GM19025 (cell line): ENCODE results near the gene SLC18B1.
"Not testable (repeated sequence)": the region's sequence is repeated elsewhere in the genome, so short reads cannot be mapped to it uniquely, and the experiment has no call there.

Source experiments
- ATAC-seq: cut with Tn5 transposase; IDR thresholded peaks from one replicate; pipeline ENCODE4 v1.9.1; 2021; ENCODE audit warnings: mild to moderate bottlenecking, low read depth, moderate library complexity; ENCODE audit not compliant: unreplicated experiment

Gene SLC18B1

DNA sequence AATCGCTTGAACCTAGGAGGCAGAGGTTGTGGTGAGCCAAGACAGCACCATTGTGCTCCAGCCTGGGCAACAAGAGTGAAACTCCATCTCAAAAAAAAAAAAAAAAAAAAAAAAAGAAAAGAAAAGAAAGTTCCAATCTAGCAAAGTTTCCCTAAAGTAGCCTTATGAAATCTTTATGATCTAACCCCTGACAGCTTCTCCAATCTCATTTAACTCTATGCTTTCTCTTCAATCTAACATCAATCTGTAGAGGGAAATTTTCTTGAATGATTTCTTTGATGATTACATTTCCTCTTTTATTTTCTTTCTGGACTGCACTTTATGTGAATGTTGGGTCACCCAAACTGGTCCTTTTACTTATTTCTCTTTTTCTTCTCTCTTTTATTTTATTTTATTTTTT lies 2.2 kb upstream of the SLC18B1 start:
- ATAC-seq, result no peak

- peak; percentile 76 for ATAC-seq
Observed at GRCh38 chr6:132798869-132799538, 567 bp upstream of the SLC18B1 start.

DNA sequence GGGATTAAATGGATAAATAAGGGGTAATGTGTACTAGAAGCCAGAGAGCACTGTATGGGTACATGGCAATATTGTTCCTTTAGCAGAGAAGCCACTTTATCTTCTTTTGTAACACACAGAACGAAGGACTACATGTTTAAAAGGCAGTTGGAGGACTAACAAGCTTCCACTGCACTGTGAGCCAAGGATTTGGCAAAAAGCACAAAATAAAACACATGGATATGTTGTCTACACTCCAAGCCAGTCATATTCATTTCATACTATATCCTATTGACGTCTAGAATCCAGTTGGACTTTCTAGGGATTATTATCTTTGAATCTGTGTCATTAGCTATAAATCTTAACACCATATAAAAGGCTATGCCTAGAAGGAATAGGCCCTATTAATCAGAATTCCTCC lies 3.0 kb downstream of the SLC18B1 start:
- ATAC-seq, result no peak

DNA sequence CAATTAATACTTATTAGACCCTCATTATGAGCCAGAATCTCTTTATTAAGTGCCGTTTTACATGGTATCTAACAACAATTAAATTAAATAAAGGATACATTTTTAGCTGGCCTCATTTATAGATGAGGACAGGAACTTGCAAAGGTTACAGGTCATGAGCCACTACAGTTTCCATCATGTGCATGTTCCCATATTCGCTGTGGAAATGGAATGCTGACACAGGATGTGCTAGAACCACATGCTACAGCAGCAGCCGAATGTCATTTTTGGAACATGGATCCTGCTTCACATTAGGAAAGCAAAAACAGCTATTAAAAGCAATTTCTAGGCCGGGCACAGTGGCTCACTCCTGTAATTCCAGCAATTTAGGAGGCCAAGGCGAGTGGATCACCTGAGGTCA lies 5.9 kb downstream of the SLC18B1 start:
- no peak for ATAC-seq

DNA sequence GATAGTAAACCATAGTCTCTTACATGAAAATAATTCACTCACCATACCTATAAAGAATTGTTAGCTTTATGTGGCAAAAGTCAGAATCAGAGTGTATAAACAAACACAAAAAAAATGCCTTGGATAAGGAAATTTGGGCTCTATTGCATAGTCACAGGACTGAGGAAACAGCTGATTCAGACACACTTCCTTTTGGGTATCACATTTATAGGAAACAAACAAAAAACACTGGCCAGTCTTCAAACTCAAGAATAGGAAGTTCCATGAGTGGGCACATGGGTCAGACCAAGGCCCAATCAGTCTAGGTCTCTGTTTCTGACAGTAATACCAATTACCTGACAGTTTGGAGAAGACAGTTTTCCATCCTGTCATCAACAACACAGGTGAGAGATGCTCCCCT lies 8.0 kb downstream of the SLC18B1 start:
- ATAC-seq, result no peak

GRCh38 chr6:132789396-132789776 lies 9.1 kb downstream of the SLC18B1 start:
- ATAC-seq, result no peak

DNA sequence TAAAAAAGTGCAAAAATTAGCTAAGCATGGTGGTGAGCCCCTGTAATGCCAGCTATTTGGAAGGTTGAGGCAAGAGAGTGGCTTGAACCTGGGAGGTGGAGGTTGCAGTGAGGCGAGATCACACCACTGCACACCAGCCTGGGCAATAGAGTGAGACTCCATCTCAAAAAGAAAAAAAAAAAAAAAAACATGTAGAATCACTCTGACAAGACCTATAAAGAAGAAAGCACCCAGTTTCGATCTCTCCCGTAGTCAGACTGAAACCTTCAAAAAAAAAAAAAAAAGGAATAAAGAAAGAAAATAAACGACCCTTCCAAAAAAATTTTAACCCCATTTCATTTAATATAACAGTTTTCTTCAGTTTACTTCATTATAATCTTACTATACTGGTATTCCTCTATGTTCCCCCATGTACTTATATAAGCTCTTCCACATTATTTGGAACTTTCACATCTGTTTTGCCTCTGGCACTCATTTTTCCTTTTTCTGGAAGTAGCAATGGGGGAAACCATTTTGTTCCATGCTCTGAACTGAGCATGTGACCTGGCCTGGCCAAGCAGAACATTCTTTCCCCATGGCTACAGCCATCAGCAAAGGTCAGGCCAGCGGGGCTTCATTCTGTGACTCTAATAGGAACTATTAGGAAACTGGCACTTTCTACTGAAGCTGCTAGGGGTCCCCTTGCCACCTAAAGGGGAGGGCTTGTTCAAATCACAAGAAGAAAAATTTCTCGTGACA lies 9.6 kb downstream of the SLC18B1 start:
- ATAC-seq, result no peak

DNA sequence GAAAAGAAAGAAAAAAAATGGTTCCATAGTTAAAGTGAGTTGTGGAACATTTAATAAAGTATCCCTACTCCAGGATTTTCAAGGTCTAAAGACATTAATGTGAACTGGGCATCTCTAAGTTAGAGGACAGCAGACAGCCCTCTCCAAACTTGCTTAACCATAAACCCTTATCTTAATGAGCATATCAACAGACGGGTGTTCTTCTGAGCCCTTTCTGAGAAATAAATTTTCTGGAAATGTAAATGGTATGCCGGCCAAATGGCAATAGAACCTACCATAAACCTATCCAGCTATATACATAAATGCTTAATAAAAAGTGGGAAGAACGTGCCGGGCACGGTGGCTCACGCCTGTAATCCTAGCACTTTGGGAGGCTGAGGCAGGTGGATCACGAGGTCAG lies 12.5 kb downstream of the SLC18B1 start:
- ATAC-seq, result no peak

DNA sequence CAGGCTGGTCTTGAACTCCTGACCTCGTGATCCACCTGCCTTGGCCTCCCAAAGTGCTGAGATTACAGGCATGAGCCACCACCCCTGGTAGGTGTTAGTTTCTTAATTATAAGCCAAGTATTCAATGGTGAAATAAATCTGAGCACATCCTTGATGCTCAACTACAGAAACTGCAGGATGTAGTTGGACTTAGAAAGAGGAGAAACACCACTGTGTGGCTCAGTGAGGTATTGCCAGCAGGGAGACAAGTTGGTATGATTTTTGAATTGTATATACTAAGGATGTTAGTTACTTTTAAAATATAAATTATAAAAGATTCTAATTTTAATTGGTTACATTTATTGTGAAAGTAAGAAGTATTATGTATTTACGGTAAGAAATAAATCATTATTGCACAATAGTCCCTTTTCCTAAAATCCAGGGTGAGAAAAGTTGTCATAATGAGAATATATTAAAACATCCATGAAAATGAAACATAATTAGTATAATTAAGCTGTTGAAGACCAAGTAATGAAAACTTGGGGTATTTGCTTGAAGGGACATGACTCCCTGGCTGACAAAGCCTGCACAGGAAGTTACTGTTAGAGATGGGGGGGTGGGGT lies 17.6 kb downstream of the SLC18B1 start:
- ATAC-seq, result no peak

GRCh38 chr6:132777881-132778280 lies 20.6 kb downstream of the SLC18B1 start:
- not testable (repeated sequence) for ATAC-seq

DNA sequence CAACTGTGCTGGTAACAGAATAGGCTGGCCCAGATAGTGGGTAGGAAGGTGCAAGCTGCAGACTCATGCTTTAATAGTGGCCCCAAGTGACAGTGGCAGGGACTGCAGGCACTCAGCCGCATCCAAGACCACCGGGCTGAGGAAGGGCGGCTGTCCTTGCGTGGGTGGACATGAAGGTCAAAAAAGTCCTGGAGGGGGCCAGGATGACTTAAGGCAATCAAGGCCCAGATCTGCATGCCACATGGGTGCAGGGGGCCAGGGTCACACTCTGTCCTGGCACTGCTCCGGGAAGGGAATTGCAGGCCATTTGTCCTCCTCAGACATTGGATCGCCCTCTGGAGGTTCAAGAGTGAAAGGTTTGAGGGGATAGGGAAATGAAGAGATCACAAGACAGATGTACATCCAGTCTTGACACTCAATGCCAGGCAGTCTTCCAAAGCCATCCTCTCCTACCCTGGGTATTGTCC lies 30.4 kb downstream of the SLC18B1 start:
- ATAC-seq, result peak; percentile 75

GRCh38 chr6:132765560-132765959 lies 32.9 kb downstream of the SLC18B1 start:
- ATAC-seq, result no peak

- no peak for ATAC-seq
Observed at GRCh38 chr6:132764370-132764769, 34.1 kb downstream of the SLC18B1 start.

- peak; percentile 86 for ATAC-seq
Observed at GRCh38 chr6:132763269-132763668, 35.2 kb downstream of the SLC18B1 start.

DNA sequence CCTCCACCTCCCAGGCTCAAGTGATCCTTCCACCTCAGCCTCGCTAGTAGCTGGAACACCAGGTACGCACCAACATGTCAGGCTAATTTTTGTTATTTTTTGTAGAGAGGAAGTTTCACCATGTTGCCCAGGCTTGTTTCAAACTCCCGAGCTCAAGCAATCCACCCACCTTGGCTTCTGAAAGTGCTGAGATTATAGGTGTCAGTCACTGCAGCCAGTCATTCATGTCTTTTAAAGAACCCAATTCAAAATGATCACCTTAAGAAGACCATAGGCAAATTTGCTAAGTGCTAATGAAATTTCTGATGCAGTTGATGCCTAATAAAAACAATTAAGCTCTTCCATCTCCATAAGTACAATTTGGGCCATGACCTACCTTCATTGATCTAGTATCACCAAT lies 38.2 kb downstream of the SLC18B1 start:
- no peak for ATAC-seq

- ATAC-seq, result no peak
Observed at GRCh38 chr6:132758689-132759088, 39.7 kb downstream of the SLC18B1 start.

- ATAC-seq, result no peak
Observed at GRCh38 chr6:132752255-132752654, 46.2 kb downstream of the SLC18B1 start.

GRCh38 chr6:132751828-132752227 lies 46.6 kb downstream of the SLC18B1 start:
- no peak for ATAC-seq

GRCh38 chr6:132751306-132751705 lies 47.1 kb downstream of the SLC18B1 start:
- peak; percentile 42 for ATAC-seq

GRCh38 chr6:132750455-132751248 lies 47.8 kb downstream of the SLC18B1 start:
- peak; percentile 88 for ATAC-seq

DNA sequence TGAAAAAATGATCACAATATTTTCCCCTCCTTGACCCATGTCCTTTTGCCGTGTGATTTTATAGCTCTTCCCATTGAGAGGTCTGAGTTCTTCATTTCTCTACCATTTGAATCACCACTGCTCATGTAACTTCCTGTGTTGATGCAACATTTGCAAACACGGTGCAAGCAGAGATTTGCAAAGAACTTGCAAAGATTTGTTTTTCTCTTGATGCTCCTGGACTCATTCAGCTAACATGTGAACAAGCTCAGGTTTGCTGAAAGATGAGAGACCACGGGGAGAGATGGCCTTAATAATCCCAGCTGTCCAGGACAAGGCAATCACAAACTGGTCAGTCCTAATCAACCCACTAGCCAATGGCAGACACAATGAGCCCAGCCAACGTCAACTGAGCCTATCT lies 49.3 kb downstream of the SLC18B1 start:
- no peak for ATAC-seq
